Heart left ventricle (tissue), 16 donors: Measurements from ENCODE around the gene ADCY9. TPM values are rescaled to one million over a fixed set of nuclear protein-coding genes. Genes with fewer than 3 reads are reported as not detected.

ENCODE experiments used
- ATAC-seq, 4 donors: fragments of 200-7000 bp; cut with Tn5 transposase; one replicate each; pipeline ENCODE4 v1.9.1; 2020 to 2022; ENCODE audit warnings: moderate library complexity in 4 of 4, mild to moderate bottlenecking in 3 of 4, moderate number of reproducible peaks in 1 of 4
- DNase-seq, 5 donors: peaks; one replicate each; pipeline ENCODE4 v3.0.0-alpha.2; 2020
- H3K27ac ChIP-seq, 12 donors: fragments of 200-600 bp; sonication (generic) in 4 of 12; one replicate each; pipeline versions ENCODE4 v1.5.0 to v1.8.0; 2016 to 2022; ENCODE audit warnings: mild to moderate bottlenecking in 2 of 12
- H3K27me3 ChIP-seq, 9 donors: fragments of 200-600 bp; sonication (generic) in 2 of 9; one replicate each; pipeline versions ENCODE4 v1.5.1 to v1.8.0; 2016 to 2022; ENCODE audit warnings: mild to moderate bottlenecking in 3 of 9
- H3K36me3 ChIP-seq, 9 donors: fragments of 200-600 bp; sonication (generic) in 2 of 9; one replicate each; pipeline versions ENCODE4 v1.5.0 to v1.8.0; 2018 to 2022; ENCODE audit warnings: mild to moderate bottlenecking in 2 of 9
- H3K4me1 ChIP-seq, 12 donors: fragments of 200-600 bp; sonication (generic) in 4 of 12; one replicate each; pipeline versions ENCODE4 v1.5.0 to v1.8.0; 2016 to 2022; ENCODE audit warnings: mild to moderate bottlenecking in 3 of 12
- H3K4me3 ChIP-seq, 12 donors: fragments of 200-600 bp; sonication (generic) in 4 of 12; one replicate each; pipeline versions ENCODE4 v1.5.0 to v1.8.0; 2017 to 2022; ENCODE audit warnings: mild to moderate bottlenecking in 9 of 12, moderate library complexity in 4 of 12
- H3K9me3 ChIP-seq, 12 donors: fragments of 200-600 bp; sonication (generic) in 4 of 12; one replicate each; pipeline versions ENCODE4 v1.5.0 to v1.8.0; 2016 to 2022; ENCODE audit warnings: mild to moderate bottlenecking in 1 of 12
- POLR2A ChIP-seq, 2 donors: fragments of 450-650 bp; IDR thresholded peaks; one replicate each; pipeline ENCODE4 v1.6.1; 2017; ENCODE audit warnings: antibody characterized with exemption in 2 of 2, mild to moderate bottlenecking in 2 of 2, moderate library complexity in 2 of 2
- WGBS, 4 donors: extraction: QIAGEN DNeasy Blood & Tissue Kit in 2 of 4; methylation state at CpG; one replicate each; pipeline versions ENCODE4 v1.1.5 to v1.1.7; 2013 to 2018; 5-methylcytosine and 5-hydroxymethylcytosine counted together
- intact Hi-C, 10 donors: fragments of 100-400 bp; cut with DNase I; formaldehyde crosslinking; loops; one replicate each; pipeline versions ENCODE4 v1.11.1 to v1.14.2; 2022
- polyA plus RNA-seq, 2 donors: library from polyadenylated mRNA; stranded (reverse); fragments of 200-250 nt; gene quantifications; one replicate each; pipeline ENCODE4 v1.2.3, GENCODE V29; 2013
- total RNA-seq, 9 donors: library from RNA; depleted of rRNA in 2 of 9; stranded (reverse); fragments of >200 nt in 2 of 9; fragmentation: NEBNext Ultra II Directional in 3 of 9; extraction: Animal tissue kit (Norgen Biotek cat#: 25700) in 3 of 9; gene quantifications; one replicate each; pipeline versions ENCODE4 v1.1.0 to v1.2.4, GENCODE V29; 2016 to 2023
- TF ChIP-seq, protein P1 (sequence below), 12 donors: fragments of 200-600 bp; sonication (generic) in 4 of 12; IDR thresholded peaks; one replicate each; pipeline versions ENCODE4 v1.5.0 to v1.8.0; 2018 to 2022; ENCODE audit warnings: antibody characterized with exemption in 12 of 12, mild to moderate bottlenecking in 5 of 12
- donor health status: ischemic (EF 13 %, LVEDD 7.1; RV severe dilation, severe dysfunction).
- donor health status: healthy with polysubstance abuse.
- donor health status: DM: no; HTN: yes; CAD: no.
- donor health status: DM: no; HTN: no; CAD: no.
- donor health status: ischemic (EF 25% LVEDD 6.9; RV normal size, moderate dysfunction).
- donor health status: ischemic (EF 25% LVEDD 5.7; RV mildly dilated, moderate dysfunction).
- donor health status: healthy.
- donor health status: DM: yes; HTN: yes; CAD: no.
- donor health status: ischemic (EF 35%, LVEDD 5.7; RV mildly dilated, moderate dysfunction).
- donor health status: nonischemic (EF 11% LVEDD 7.7; RV severe dilation, severe dysfunction).
- donor health status: DM: yes; HTN: yes; CAD: no.
- donor health status: PGD.
- donor health status: ischemic (EF 29% LVEDD 5.4; RV normal size, mild dysfunction).
- donor health status: nonischemic (EF 23%, LVEDD 6.1; RV moderate dilation, normal function).

The ADCY9 gene
- total and polyA plus RNA-seq, 11 donors = 11.8 to 85.8 (median 45.0) TPM

DNA sequence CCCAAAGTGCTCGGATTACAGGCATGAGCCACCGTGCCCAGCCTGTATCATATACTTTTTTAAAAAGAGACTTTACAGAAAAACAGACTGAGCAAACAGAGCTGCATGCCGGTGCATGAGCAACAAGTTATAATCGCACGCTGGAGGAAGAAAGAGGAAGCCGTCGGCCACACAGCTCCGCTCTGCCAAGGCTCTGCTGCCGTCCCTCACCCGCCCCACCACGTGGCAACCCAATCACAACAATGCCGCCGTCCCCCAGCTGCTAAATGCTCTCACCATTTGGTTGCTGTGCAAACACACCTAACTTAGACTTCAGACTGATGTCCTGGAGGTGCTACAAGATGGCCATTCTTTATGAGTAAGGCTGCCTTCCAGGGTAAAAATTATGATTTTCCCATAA is 83.5 kb downstream of the ADCY9 start:
- ATAC-seq = peak in 3 of 4 donors; percentile 72 to 86 (median 75)
- Histone ChIP-seq H3K27me3 (no peaks in the 10 kb centered on the region), H3K27ac (no peak overlapping the region), H3K36me3 (peaks cover 0 to 2% (median 0%) of the 10 kb centered on the region in 9 donors), H3K9me3 (no peaks in the 10 kb centered on the region), H3K4me3 (no peak overlapping the region), H3K4me1 (peaks cover 0 to 7% (median 0%) of the 10 kb centered on the region in 12 donors)
- no peak for TF ChIP-seq POLR2A (IDR thresholded peaks at IDR 0.05)
- TF ChIP-seq, protein P1, sequence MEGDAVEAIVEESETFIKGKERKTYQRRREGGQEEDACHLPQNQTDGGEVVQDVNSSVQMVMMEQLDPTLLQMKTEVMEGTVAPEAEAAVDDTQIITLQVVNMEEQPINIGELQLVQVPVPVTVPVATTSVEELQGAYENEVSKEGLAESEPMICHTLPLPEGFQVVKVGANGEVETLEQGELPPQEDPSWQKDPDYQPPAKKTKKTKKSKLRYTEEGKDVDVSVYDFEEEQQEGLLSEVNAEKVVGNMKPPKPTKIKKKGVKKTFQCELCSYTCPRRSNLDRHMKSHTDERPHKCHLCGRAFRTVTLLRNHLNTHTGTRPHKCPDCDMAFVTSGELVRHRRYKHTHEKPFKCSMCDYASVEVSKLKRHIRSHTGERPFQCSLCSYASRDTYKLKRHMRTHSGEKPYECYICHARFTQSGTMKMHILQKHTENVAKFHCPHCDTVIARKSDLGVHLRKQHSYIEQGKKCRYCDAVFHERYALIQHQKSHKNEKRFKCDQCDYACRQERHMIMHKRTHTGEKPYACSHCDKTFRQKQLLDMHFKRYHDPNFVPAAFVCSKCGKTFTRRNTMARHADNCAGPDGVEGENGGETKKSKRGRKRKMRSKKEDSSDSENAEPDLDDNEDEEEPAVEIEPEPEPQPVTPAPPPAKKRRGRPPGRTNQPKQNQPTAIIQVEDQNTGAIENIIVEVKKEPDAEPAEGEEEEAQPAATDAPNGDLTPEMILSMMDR (IDR thresholded peaks at IDR 0.05) = no peak
- intact Hi-C loops = no loop called here
- WGBS, 4 donors = 46 to 71% (median 65%) methylated on average over 13 of the region's 13 CpGs
- DNase-seq = peak in 3 of 5 donors; percentile 44 to 70 (median 54)

DNA sequence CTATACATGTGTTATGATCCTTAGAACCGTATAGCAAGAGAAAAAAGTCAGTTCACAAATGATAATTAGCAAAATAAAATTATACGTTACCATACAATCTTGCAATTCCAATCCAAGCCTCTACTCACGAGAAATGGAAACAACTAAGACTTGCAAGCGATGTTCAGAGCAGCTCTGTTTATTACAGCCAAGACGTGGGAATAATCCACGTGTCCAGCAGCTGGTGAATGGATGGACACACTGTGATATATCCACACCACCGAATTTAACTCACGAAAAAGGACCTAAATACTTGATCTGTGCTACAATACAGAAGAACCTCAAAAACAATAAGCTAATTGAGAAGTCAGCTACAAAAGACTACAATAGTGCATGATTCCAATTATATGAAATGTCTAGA is 88.1 kb downstream of the ADCY9 start:
- no peak for ATAC-seq
- 91 to 95% (median 94%) methylated on average over 8 of the region's 8 CpGs for WGBS, 4 donors
- H3K27me3 ChIP-seq = no peaks in the 10 kb centered on the region
- H3K4me1 ChIP-seq = peaks cover 0 to 11% (median 0%) of the 10 kb centered on the region in 12 donors
- H3K9me3 ChIP-seq = no peaks in the 10 kb centered on the region
- no peak for TF ChIP-seq POLR2A (IDR thresholded peaks at IDR 0.05)
- TF ChIP-seq, protein P1 (IDR thresholded peaks at IDR 0.05) = no peak
- DNase-seq = no peak
- H3K4me3 ChIP-seq = no peak overlapping the region
- H3K27ac ChIP-seq = no peak overlapping the region
- peaks cover 0 to 2% (median 0%) of the 10 kb centered on the region in 9 donors for H3K36me3 ChIP-seq
- intact Hi-C loops = no loop called here

DNA sequence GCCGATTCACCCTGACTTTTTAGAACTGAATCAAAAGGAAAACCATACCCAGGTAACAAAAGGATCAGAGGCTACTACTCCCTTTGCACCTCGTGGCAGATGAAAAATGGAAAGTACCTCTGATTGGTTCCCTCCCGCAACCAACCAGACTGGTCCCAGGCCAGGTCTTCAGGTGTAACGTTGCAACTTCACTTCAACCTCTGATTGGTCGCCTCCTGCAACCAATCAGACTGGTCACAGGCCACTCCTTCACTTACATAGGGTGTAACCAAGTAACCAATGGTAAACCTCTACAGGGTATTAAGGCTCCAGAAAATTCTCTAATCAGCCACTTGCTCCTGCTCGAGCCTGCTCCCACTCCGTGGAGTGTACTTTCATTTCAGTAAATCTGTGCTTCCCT is 89.4 kb downstream of the ADCY9 start:
- H3K27me3 ChIP-seq = no peaks in the 10 kb centered on the region
- no peaks in the 10 kb centered on the region for H3K9me3 ChIP-seq
- TF ChIP-seq, protein P1 (IDR thresholded peaks at IDR 0.05) = no peak
- TF ChIP-seq POLR2A (IDR thresholded peaks at IDR 0.05) = no peak
- peaks cover 0 to 11% (median 0%) of the 10 kb centered on the region in 12 donors for H3K4me1 ChIP-seq
- no peak for DNase-seq
- no peak overlapping the region for H3K27ac ChIP-seq
- 91 to 97% (median 94%) methylated on average over 7 of the region's 7 CpGs for WGBS, 4 donors
- intact Hi-C loops = no loop called here
- peaks cover 0 to 2% (median 0%) of the 10 kb centered on the region in 9 donors for H3K36me3 ChIP-seq
- H3K4me3 ChIP-seq = no peak overlapping the region
- no peak for ATAC-seq

DNA sequence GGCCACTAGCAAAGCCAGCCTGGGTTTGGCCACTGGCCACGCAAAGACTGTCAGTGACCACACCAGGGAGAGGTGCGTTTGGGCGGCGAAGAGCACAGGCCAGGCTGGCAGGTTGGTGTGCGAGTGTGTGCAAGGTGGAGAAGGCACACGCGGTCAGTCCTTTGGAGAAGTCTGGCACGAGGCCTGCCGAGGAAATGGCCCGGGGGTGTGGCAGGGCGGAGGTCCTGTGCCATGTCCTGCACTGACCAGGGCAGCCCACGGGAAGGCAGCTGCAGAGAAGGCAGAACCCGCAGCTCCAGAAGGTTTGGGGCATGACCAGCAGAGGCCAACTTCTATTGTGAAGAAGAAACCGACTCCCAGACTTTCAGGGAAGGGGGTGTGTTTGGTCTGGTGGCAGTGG is 90.8 kb downstream of the ADCY9 start:
- DNase-seq (peak in 3 of 5 donors; percentile 20 to 47 (median 45)), ATAC-seq (peak; percentile 36 to 81 (median 52))
- no peaks in the 10 kb centered on the region for H3K27me3 ChIP-seq
- no peak overlapping the region for H3K27ac ChIP-seq
- H3K4me1 ChIP-seq = peaks cover 0 to 11% (median 0%) of the 10 kb centered on the region in 12 donors
- peaks cover 0 to 2% (median 0%) of the 10 kb centered on the region in 9 donors for H3K36me3 ChIP-seq
- no peaks in the 10 kb centered on the region for H3K9me3 ChIP-seq
- intact Hi-C loops = no loop called here
- TF ChIP-seq, protein P1 (IDR thresholded peaks at IDR 0.05) = no peak
- no peak for TF ChIP-seq POLR2A (IDR thresholded peaks at IDR 0.05)
- WGBS, 4 donors = 63 to 78% (median 74%) methylated on average over 13 to 14 of the region's 14 CpGs
- no peak overlapping the region for H3K4me3 ChIP-seq
